Measurements from ENCODE around the gene UPK1A. TPM values are rescaled to one million over a fixed set of nuclear protein-coding genes. Genes with fewer than 3 reads are reported as not detected.
A peak's percentile ranks its signal among the peaks of the same experiment; 100 is the strongest.

The UPK1A gene
- total and polyA plus RNA-seq, 9 donors: 0.06 to 0.20 TPM; not detected in 7

- Histone ChIP-seq H3K27ac (no peak within 1 kb of the TSS), H3K9me3 (no peaks in the 10 kb centered on the region), H3K4me3 (no peak within 1 kb of the TSS), H3K36me3 (no peaks in the 10 kb centered on the region), H3K4me1 (ENCODE audit: insufficient read depth) (no peaks in the 10 kb centered on the region), H3K27me3 (no peaks in the 10 kb centered on the region)
- TF ChIP-seq EP300 (IDR thresholded peaks at IDR 0.05) (no peak), CTCF (IDR thresholded peaks at IDR 0.05) (no peak), POLR2A (IDR thresholded peaks at IDR 0.05) (no peak)
- WGBS, 3 donors: 9 to 12% (median 9%) methylated on average over 24 of the region's 24 CpGs
- intact Hi-C loops (cut with DNase I): no loop called here
- DNase-seq: peak in 2 of 5 donors; percentile 26 to 28
Observed at GRCh38 chr19:35704218-35704617, 37.9 kb downstream of the UPK1A start, which contains the start of gene ZBTB32. TSS of gene ZBTB32 (plus strand) at chr19:35704558. CDS start at chr19:35714627, 10,069 bp downstream.

- no peak for TF ChIP-seq CTCF (IDR thresholded peaks at IDR 0.05)
- TF ChIP-seq POLR2A (IDR thresholded peaks at IDR 0.05): no peak
- no peak for TF ChIP-seq EP300 (IDR thresholded peaks at IDR 0.05)
- WGBS, 3 donors: 79 to 90% (median 86%) methylated on average over 1 of the region's 1 CpG
- intact Hi-C loops (cut with DNase I): no loop called here
- no peak for DNase-seq
- H3K9me3 ChIP-seq: no peaks in the 10 kb centered on the region
- no peak overlapping the region for H3K4me3 ChIP-seq
- H3K27ac ChIP-seq: no peak overlapping the region
- no peaks in the 10 kb centered on the region for H3K4me1 ChIP-seq (ENCODE audit: insufficient read depth)
- H3K36me3 ChIP-seq: no peaks in the 10 kb centered on the region
- H3K27me3 ChIP-seq: no peaks in the 10 kb centered on the region
Observed at GRCh38 chr19:35708391-35708790, 42.1 kb downstream of the UPK1A start.

GRCh38 chr19:35710784-35711723 lies 44.7 kb downstream of the UPK1A start:
- Histone ChIP-seq H3K36me3 (no peaks in the 10 kb centered on the region), H3K27ac (no peak overlapping the region), H3K4me1 (ENCODE audit: insufficient read depth) (peaks cover 5% of the 10 kb centered on the region), H3K9me3 (no peaks in the 10 kb centered on the region), H3K27me3 (no peaks in the 10 kb centered on the region), H3K4me3 (no peak overlapping the region)
- TF ChIP-seq EP300 (IDR thresholded peaks at IDR 0.05) (no peak), CTCF (IDR thresholded peaks at IDR 0.05) (no peak), POLR2A (IDR thresholded peaks at IDR 0.05) (no peak)
- 45 to 61% (median 52%) methylated on average over 13 of the region's 13 CpGs for WGBS, 3 donors
- DNase-seq: no peak
- intact Hi-C loops (cut with DNase I): loop anchor here in 1 of 4 donors (10.0 kb wide), 1 partner anchor 104 kb away; the partner anchor contains the start of gene PRODH2

- H3K27ac ChIP-seq: no peak overlapping the region
- H3K9me3 ChIP-seq: no peaks in the 10 kb centered on the region
- H3K27me3 ChIP-seq: no peaks in the 10 kb centered on the region
- 65 to 75% (median 72%) methylated on average over 11 of the region's 11 CpGs for WGBS, 3 donors
- H3K36me3 ChIP-seq: no peaks in the 10 kb centered on the region
- peaks cover 5% of the 10 kb centered on the region for H3K4me1 ChIP-seq (ENCODE audit: insufficient read depth)
- intact Hi-C loops (cut with DNase I): loop anchor here in 1 of 4 donors (10.0 kb wide), 1 partner anchor 102 kb away; the partner anchor contains the start of gene PRODH2
- DNase-seq: no peak
- H3K4me3 ChIP-seq: no peak overlapping the region
- TF ChIP-seq POLR2A (IDR thresholded peaks at IDR 0.05) (no peak), CTCF (IDR thresholded peaks at IDR 0.05) (no peak), EP300 (IDR thresholded peaks at IDR 0.05) (no peak)
Observed at GRCh38 chr19:35712567-35713505, 46.5 kb downstream of the UPK1A start.

Data from ovary (tissue), 9 donors.